GM21825 (cell line): ENCODE measurements around the gene CMSS1.

Source experiments
- ATAC-seq: cut with Tn5 transposase; IDR thresholded peaks from one replicate; pipeline ENCODE4 v1.9.1; 2021; ENCODE audit warnings: mild to moderate bottlenecking, moderate library complexity; ENCODE audit not compliant: unreplicated experiment

CMSS1 gene

GRCh38 chr3:99850608-99851007, 32.9 kb downstream of the CMSS1 start:
- ATAC-seq: no peak

GRCh38 chr3:99851955-99852354, 34.3 kb downstream of the CMSS1 start:
- no peak for ATAC-seq

GRCh38 chr3:99852851-99853250, 35.2 kb downstream of the CMSS1 start:
- ATAC-seq: no peak

- ATAC-seq: no peak
Observed at GRCh38 chr3:99854756-99855298, 37.2 kb downstream of the CMSS1 start.

GRCh38 chr3:99855900-99856299, 38.2 kb downstream of the CMSS1 start:
- no peak for ATAC-seq

- no peak for ATAC-seq
Observed at GRCh38 chr3:99856437-99857220, 39.0 kb downstream of the CMSS1 start.

GRCh38 chr3:99857278-99857677, 39.6 kb downstream of the CMSS1 start:
- no peak for ATAC-seq

GRCh38 chr3:99858469-99858868, 40.8 kb downstream of the CMSS1 start:
- no peak for ATAC-seq

- no peak for ATAC-seq
Observed at GRCh38 chr3:99859825-99860224, 42.2 kb downstream of the CMSS1 start.

GRCh38 chr3:99861216-99861615, 43.6 kb downstream of the CMSS1 start:
- no peak for ATAC-seq

GRCh38 chr3:99862208-99862607, 44.5 kb downstream of the CMSS1 start:
- no peak for ATAC-seq

- no peak for ATAC-seq
Observed at GRCh38 chr3:99863002-99863401, 45.3 kb downstream of the CMSS1 start.

GRCh38 chr3:99863588-99863987, 45.9 kb downstream of the CMSS1 start:
- no peak for ATAC-seq

GRCh38 chr3:99864289-99864688, 46.6 kb downstream of the CMSS1 start:
- no peak for ATAC-seq

- no peak for ATAC-seq
Observed at GRCh38 chr3:99865321-99865720, 47.7 kb downstream of the CMSS1 start.

- no peak for ATAC-seq
Observed at GRCh38 chr3:99866261-99866761, 48.6 kb downstream of the CMSS1 start.

- ATAC-seq: no peak
Observed at GRCh38 chr3:99867594-99868310, 50.1 kb downstream of the CMSS1 start.

- ATAC-seq: no peak
Observed at GRCh38 chr3:99868311-99868646, 50.6 kb downstream of the CMSS1 start.

- ATAC-seq: no peak
Observed at GRCh38 chr3:99869621-99870020, 52.0 kb downstream of the CMSS1 start.

- ATAC-seq: no peak
Observed at GRCh38 chr3:99870712-99871111, 53.0 kb downstream of the CMSS1 start.

GRCh38 chr3:99871231-99872045, 53.8 kb downstream of the CMSS1 start:
- no peak for ATAC-seq
